ENCODE results near the gene FBXO17. TPM values are rescaled to one million over a fixed set of nuclear protein-coding genes. Genes with fewer than 3 reads are reported as not detected.

The FBXO17 gene
- total RNA-seq, 2 donors from 2014 or later: 17.4 to 23.0 TPM

DNA sequence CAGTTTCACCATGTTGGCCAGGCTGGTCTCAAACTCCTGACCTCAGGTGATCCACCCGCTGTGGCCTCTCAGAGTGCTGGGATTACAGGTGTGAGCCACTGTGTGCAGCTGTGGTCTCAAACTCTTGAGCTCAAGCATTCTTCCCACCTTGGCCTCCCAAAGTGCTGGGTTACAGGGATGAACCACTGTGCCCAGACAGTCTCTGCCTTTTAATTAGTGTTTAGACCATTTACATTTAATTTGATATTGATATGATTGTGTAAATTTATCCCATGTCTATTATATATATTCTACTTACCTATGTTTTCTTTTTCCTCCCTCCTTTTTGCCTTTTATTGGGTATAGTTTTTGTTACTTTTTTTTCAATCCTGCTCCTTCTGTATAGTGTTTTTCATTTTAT is 73.9 kb downstream of the FBXO17 start:
- intact Hi-C loops (cut with DNase I): no loop called here
- DNase-seq (ENCODE audit: low spot score): no peak

GRCh38 chr19:38900743-38901190 is 74.8 kb downstream of the FBXO17 start:
- intact Hi-C loops (cut with DNase I): no loop called here
- DNase-seq (ENCODE audit: low spot score): no peak

- intact Hi-C loops (cut with DNase I): no loop called here
- no peak for DNase-seq (ENCODE audit: low spot score)
These were observed 75.3 kb downstream of the FBXO17 start for GRCh38 chr19:38900202-38900629.

DNA sequence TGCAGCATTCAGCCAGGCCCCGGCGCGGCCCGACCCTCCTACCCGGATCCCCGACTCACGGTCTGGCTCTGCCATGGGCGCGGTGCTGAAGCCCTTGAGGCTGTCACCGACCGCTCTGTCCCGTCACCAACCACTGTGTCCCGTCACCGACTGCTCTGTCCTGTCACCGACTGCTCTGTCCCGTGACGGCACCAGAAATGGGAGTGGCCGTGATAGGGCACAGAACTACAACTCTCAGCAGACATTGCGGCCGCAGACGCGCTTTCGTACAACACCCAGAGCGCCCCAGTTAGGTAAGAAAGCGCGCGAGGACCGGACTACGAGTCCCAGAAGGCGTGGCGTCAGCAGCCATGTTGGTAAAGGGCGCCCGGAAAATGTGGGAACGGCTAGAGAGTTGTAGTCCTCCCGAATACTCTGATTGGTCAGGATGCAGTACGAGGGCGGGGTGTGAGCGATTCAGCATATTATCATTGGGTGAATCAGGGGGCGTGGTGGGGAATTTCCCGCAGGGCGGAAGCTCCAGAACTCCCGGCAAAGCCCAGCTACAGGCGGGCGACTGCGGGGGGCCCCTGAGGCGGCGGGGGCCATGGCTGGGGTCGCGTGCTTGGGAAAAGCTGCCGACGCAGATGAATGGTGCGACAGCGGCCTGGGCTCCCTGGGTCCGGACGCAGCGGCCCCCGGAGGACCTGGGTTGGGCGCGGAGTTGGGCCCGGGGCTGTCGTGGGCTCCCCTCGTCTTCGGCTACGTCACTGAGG is 75.9 kb downstream of the FBXO17 start, which contains the start of the genes NFKBIB and SIRT2:
TSS of gene NFKBIB (plus strand) at position 523 of the 755 bp plus-strand sequence. CDS start at position 587, 64 bp downstream.
TSS of gene SIRT2 (minus strand) at position 172 of the 755 bp plus-strand sequence. CDS start at position 75, 97 bp downstream.
- peak; percentile 100 for DNase-seq (ENCODE audit: low spot score)
- intact Hi-C loops (cut with DNase I): no loop called here

DNA sequence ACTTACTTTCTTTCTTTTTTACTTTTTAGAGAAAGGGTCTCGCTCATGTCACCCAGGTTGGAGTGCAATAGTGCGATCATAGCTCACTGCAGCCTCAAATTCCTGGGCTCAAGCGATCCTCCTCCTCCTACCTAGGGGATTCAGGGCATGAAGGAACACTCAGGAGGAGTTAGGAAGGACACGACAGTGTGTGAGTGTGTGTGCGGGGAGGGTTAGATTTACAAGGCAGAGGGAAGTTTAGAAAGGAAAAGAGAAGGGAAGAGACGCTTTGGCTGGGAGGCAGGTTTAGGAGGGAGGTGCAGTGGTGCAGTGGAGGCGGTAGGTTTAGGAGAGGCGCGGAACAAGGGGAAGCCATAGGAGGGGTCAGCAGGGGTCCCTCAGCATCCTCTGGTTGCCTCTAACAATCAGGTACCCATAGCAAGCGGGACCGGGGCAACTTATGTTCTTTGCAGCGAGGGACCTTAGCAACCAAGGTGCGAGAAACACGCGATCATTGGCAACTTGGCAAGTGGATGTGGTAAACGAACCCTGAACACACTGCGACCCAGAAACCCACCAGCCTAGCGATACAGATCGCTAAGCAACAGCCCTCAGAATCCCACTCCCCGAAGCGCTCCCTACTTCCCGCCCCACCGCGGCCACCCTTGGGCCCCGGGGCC is 76.6 kb downstream of the FBXO17 start:
- DNase-seq (ENCODE audit: low spot score): no peak
- intact Hi-C loops (cut with DNase I): no loop called here

GRCh38 chr19:38894968-38895367 is 80.6 kb downstream of the FBXO17 start:
- intact Hi-C loops (cut with DNase I): no loop called here
- DNase-seq (ENCODE audit: low spot score): no peak

- DNase-seq (ENCODE audit: low spot score): no peak
- intact Hi-C loops (cut with DNase I): no loop called here
These were observed 82.2 kb downstream of the FBXO17 start for GRCh38 chr19:38893341-38893771.

GRCh38 chr19:38892841-38893240 is 82.7 kb downstream of the FBXO17 start:
- DNase-seq (ENCODE audit: low spot score): no peak
- intact Hi-C loops (cut with DNase I): no loop called here

DNA sequence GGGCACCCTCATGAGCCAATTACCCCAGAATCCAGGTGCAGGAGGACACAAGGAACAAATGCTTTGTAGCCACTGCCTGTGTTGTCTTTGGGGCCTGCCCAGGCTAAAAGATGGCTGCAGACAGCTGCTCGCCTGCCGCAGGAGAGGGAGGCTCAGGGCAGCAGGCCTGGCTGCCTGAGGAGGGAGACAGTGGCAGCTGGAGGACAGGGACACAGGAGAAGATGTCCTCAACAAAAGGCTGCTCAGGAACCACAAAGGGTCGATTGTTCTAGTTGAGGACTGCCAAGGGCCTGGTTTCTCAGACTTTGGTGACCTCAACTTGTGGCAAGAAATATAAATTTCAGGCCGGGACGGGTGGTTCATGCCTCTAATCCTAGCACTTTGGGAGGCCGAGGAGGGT is 83.8 kb downstream of the FBXO17 start:
- DNase-seq (ENCODE audit: low spot score): no peak
- intact Hi-C loops (cut with DNase I): no loop called here

Other genes starting within 250 kb of the FBXO17 start
- 1 to 10 TPM; 1.9 to 2.9 TPM for gene CAPN12, start 231.3 kb downstream of the FBXO17 start, total RNA-seq
- gene LGALS7, start 202.2 kb downstream of the FBXO17 start, total RNA-seq: not detected
- not detected for gene LGALS7B, start 186.5 kb downstream of the FBXO17 start, total RNA-seq
- under 1 TPM in 1 of 2 donors, not detected in 1; 0.86 TPM for gene LGALS4, start 162.8 kb downstream of the FBXO17 start, total RNA-seq
- 100 to 1,000 TPM; 100 to 158 TPM for gene ECH1, start 143.9 kb downstream of the FBXO17 start, total RNA-seq
- gene HNRNPL, start 125.8 kb downstream of the FBXO17 start, total RNA-seq: 100 to 1,000 TPM; 191 to 194 TPM
- gene RINL, start 97.5 kb downstream of the FBXO17 start, total RNA-seq: 1 to 10 TPM; 5.8 to 6.1 TPM
- gene SIRT2, start 76.1 kb downstream of the FBXO17 start, total RNA-seq: 10 to 100 TPM; 41.7 to 48.1 TPM
- 10 to 100 TPM; 19.3 to 23.1 TPM for gene NFKBIB, start 75.8 kb downstream of the FBXO17 start, total RNA-seq
- gene CCER2, start 63.6 kb downstream of the FBXO17 start, total RNA-seq: under 1 TPM; 0.24 to 0.37 TPM
- 1 to 10 TPM; 8.2 to 9.5 TPM for gene SARS2, start 45.0 kb downstream of the FBXO17 start, total RNA-seq
- 10 to 100 TPM; 17.8 to 21.4 TPM for gene MRPS12, start 44.8 kb downstream of the FBXO17 start, total RNA-seq
- gene FBXO27, start 56.8 kb upstream of the FBXO17 start, total RNA-seq: 10 to 100 TPM in 1 of 2 donors, 1 to 10 TPM in 1; 8.5 to 10.0 TPM
- gene ACP7, start 108.6 kb upstream of the FBXO17 start, total RNA-seq: not detected
- gene PAK4, start 150.0 kb upstream of the FBXO17 start, total RNA-seq: 10 to 100 TPM; 15.0 to 17.3 TPM
- gene NCCRP1, start 221.2 kb upstream of the FBXO17 start, total RNA-seq: not detected
- not detected for gene SYCN, start 228.5 kb upstream of the FBXO17 start, total RNA-seq